HFFc6 (cell line): ENCODE data around the gene HTR7. TPM values are rescaled to one million over a fixed set of nuclear protein-coding genes. Genes with fewer than 3 reads are reported as not detected.

Experiments used
- DNase-seq: peaks from one replicate; pipeline ENCODE4 v3.0.0-alpha.2; 2018
- H3K27ac Mint-ChIP-seq: 2 replicates; pipeline ENCODE4 v1.8.0; 2020; ENCODE audit warnings: mild to moderate bottlenecking, mixed read lengths
- H3K27me3 Mint-ChIP-seq: 2 replicates; pipeline ENCODE4 v1.8.0; 2021; ENCODE audit warnings: mild to moderate bottlenecking, moderate library complexity, mixed read lengths; ENCODE audit not compliant: insufficient read depth
- H3K36me3 Mint-ChIP-seq: 2 replicates; pipeline ENCODE4 v1.8.0; 2021; ENCODE audit warnings: low read depth, mixed read lengths
- H3K4me1 Mint-ChIP-seq: 2 replicates; pipeline ENCODE4 v1.8.0; 2020; ENCODE audit warnings: low read depth, mixed read lengths
- H3K4me3 Mint-ChIP-seq: 2 replicates; pipeline ENCODE4 v1.8.0; 2020; ENCODE audit warnings: mild to moderate bottlenecking, moderate library complexity, mixed read lengths
- H3K9me3 Mint-ChIP-seq: 2 replicates; pipeline ENCODE4 v1.8.0; 2020; ENCODE audit warnings: mild to moderate bottlenecking, mixed read lengths
- CTCF ChIP-seq: fragments of 200-600 bp; sonication (generic); IDR thresholded peaks from 2 replicates; pipeline ENCODE4 v1.5.0; 2021; ENCODE audit warnings: antibody characterized with exemption, mild to moderate bottlenecking
- total RNA-seq, 6 experiments: library from RNA; stranded (reverse); fragmentation: NEBNext Ultra II Directional; extraction: Animal tissue kit (Norgen Biotek cat#: 25700); gene quantifications; 2 replicates in 1 of 6; 3 replicates in 5 of 6; pipeline ENCODE4 v1.2.3, GENCODE V29; 2021

HTR7 gene
- total RNA-seq, 6 experiments from 2014 or later, result 0.23 to 0.50 (median 0.30) TPM

DNA sequence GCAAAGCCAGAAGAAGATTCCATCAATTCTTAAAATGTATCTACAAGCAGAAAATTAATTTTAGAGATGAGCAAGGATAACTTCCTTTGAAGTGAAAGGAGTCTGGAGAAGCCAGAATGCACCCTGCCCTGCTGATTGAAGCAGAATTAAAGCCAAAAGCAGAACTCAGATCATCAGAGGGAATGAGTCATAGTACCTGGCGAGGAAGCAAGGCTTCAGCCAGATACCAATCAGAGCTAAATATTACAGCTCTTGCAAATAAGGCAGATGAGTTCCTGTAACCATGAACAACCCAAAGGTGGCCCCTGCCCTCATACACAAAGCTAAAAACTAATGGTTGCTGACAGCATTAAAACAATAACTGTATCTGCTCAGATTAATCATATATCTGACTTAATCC is 10.4 kb downstream of the HTR7 start:
- DNase-seq, result peak; percentile 42
- H3K4me3 Mint-ChIP-seq, result peak overlapping the region; percentile 16; the same call in 1 of the 2 replicates
- H3K4me1 Mint-ChIP-seq, result peaks cover 34% of the 10 kb centered on the region
- peak overlapping the region; percentile 39; the same call in 1 of the 2 replicates for H3K27ac Mint-ChIP-seq
- H3K36me3 Mint-ChIP-seq, result peaks cover 22% of the 10 kb centered on the region
- H3K9me3 Mint-ChIP-seq, result peaks cover 20% of the 10 kb centered on the region
- no peak for TF ChIP-seq CTCF
- H3K27me3 Mint-ChIP-seq, result peaks cover 6% of the 10 kb centered on the region

DNA sequence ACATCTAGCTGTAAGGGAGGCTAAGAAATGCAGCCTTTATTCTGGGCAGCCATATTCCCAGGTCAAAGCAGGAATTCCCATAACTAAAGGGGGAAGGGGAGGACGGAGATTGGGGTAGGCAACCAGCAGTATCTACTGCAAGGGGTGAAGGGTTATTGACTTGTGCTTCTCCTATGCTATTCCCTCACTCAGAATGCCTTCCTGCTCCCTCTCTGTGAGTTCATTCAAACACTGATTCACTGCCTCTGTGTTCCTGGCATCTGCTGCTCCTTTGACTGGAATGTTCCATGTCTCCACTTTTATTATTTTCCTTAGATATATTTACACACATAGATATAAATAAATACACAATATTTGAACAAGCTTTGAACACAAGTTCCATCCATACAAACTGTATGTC is 11.1 kb downstream of the HTR7 start:
- Mint-ChIP-seq H3K27ac (peak overlapping the region; percentile 26; the same call in 1 of the 2 replicates), H3K4me1 (peaks cover 34% of the 10 kb centered on the region), H3K27me3 (peaks cover 6% of the 10 kb centered on the region), H3K4me3 (0 out of 2 replicates have a peak overlapping the region, but pooled peaks have one; percentile 16), H3K9me3 (peaks cover 14% of the 10 kb centered on the region), H3K36me3 (peaks cover 15% of the 10 kb centered on the region)
- TF ChIP-seq CTCF, result no peak
- DNase-seq, result peak; percentile 40

- no peak for TF ChIP-seq CTCF
- H3K9me3 Mint-ChIP-seq, result peaks cover 6% of the 10 kb centered on the region
- no peak overlapping the region for H3K4me3 Mint-ChIP-seq
- peaks cover 6% of the 10 kb centered on the region for H3K27me3 Mint-ChIP-seq
- H3K36me3 Mint-ChIP-seq, result peaks cover 6% of the 10 kb centered on the region
- H3K27ac Mint-ChIP-seq, result no peak overlapping the region
- H3K4me1 Mint-ChIP-seq, result peaks cover 32% of the 10 kb centered on the region
- DNase-seq, result no peak
Measured at GRCh38 chr10:90845726-90846125, 12.1 kb downstream of the HTR7 start.

DNA sequence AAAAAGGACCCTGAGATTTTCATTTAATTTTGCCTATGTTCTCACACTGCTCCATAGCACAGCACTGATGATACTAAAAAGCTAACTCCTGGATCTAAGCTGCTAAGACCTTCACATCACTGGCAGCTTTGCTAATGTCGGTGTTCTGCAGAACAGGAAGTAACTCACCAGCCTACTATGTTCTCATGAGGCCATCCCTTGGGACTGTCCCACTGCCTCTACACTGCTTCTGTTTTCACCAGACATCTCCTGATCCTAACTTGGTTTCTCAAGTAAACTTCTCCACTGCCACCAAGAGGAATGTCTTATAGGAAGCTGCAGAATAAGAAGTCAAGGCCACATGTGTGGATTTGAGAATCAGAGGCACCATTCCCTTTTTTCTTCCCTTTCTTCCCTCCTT is 15.1 kb downstream of the HTR7 start:
- Mint-ChIP-seq H3K36me3 (no peaks in the 10 kb centered on the region), H3K9me3 (no peaks in the 10 kb centered on the region), H3K4me1 (peaks cover 15% of the 10 kb centered on the region), H3K27ac (no peak overlapping the region), H3K4me3 (no peak overlapping the region), H3K27me3 (peaks cover 11% of the 10 kb centered on the region)
- TF ChIP-seq CTCF, result no peak
- DNase-seq, result no peak

DNA sequence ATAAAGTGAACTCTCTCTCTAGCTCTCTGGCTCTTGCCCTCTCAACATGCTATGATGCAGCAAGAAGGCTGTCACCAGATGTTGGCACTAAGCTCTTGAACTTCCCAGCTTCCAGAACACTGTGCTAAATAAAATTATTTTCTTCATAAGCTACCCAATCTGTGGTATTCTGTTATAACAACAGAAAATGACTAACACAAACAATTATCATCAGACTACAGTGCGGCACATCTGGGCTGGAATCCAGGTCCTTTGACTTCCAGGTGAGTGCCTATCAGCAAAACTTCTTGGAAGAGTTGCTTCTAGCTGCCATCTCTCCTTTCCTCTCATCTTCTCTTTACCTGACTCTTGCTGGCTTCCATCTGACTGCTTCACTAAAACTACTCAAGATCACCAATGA is 20.4 kb downstream of the HTR7 start:
- DNase-seq, result no peak
- Mint-ChIP-seq H3K27me3 (peaks cover 4% of the 10 kb centered on the region), H3K9me3 (no peaks in the 10 kb centered on the region), H3K27ac (no peak overlapping the region), H3K4me1 (no peaks in the 10 kb centered on the region), H3K4me3 (no peak overlapping the region), H3K36me3 (no peaks in the 10 kb centered on the region)
- no peak for TF ChIP-seq CTCF

- no peaks in the 10 kb centered on the region; the same call in 1 of the 2 replicates for H3K36me3 Mint-ChIP-seq
- peaks cover 8% of the 10 kb centered on the region; the same call in 1 of the 2 replicates for H3K9me3 Mint-ChIP-seq
- TF ChIP-seq CTCF, result no peak
- no peak for DNase-seq
- no peak overlapping the region for H3K4me3 Mint-ChIP-seq
- H3K4me1 Mint-ChIP-seq, result no peaks in the 10 kb centered on the region
- H3K27me3 Mint-ChIP-seq, result peaks cover 2% of the 10 kb centered on the region
- H3K27ac Mint-ChIP-seq, result no peak overlapping the region
Measured at GRCh38 chr10:90834326-90834725, 23.5 kb downstream of the HTR7 start.
